ENCODE results near the gene SLC22A4. TPM values are rescaled to one million over a fixed set of nuclear protein-coding genes. Genes with fewer than 3 reads are reported as not detected.

The SLC22A4 gene
- total RNA-seq, 2 donors from 2014 or later: 1.3 to 8.3 TPM

DNA sequence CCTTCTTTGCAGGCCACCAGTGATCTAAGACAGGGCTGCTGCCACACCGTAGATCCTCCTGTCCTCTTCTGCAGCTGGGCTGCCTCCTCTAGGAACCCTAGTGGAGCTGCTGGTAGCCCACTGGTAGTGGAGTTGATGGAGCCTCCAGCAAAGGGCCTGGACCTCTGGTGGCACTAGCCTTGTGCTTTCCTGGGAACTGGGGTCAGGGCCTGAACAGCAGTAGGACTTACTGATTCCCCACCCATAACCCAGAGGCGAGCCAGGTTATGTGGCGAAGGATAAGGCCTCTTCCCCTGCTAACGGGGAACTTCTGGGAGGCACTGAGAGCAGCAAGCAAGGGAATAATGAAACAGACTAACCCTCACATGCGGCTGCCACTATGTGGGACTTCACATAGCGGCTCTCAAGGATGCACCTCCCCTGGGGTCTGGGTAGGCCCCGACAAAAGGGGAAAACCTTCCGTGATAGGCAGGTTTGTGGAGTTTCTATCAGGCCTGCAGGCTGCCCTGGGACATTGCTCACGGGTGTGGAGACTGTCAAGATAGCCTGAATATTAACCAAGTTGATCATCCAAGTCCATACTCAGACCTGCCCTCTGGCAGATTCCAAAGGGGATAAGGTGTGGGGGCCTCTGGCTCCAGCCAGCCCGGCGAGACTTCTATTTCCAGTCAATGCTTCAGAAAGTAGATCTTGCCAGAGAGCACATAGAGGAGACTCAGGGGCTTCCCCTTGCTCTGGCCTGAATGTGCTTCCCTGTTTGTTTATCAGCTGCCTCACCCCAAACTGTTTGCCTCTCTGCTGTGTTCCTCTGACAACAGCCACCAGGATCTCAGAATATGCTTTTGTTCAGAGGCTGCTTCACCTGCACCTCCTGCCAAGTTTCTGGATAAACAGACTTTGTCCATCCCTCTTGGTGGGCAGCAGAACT, 7.4 kb downstream of the SLC22A4 start:
- Histone ChIP-seq H3K36me3 (no peaks in the 10 kb centered on the region), H3K9ac (ENCODE audit: low read depth in 2 of 2, low read length in 2 of 2) (peak overlapping the region in 1 of 2 donors; percentile 52), H3K9me3 (peaks cover 3% of the 10 kb centered on the region), H3K4me1 (peaks cover 3% of the 10 kb centered on the region), H3K4me3 (no peak overlapping the region), H3K27me3 (no peaks in the 10 kb centered on the region), H3K27ac (peak overlapping the region; percentile 18)
- intact Hi-C loops (cut with DNase I): no loop called here
- no peak for DNase-seq
- TF ChIP-seq, protein P1, sequence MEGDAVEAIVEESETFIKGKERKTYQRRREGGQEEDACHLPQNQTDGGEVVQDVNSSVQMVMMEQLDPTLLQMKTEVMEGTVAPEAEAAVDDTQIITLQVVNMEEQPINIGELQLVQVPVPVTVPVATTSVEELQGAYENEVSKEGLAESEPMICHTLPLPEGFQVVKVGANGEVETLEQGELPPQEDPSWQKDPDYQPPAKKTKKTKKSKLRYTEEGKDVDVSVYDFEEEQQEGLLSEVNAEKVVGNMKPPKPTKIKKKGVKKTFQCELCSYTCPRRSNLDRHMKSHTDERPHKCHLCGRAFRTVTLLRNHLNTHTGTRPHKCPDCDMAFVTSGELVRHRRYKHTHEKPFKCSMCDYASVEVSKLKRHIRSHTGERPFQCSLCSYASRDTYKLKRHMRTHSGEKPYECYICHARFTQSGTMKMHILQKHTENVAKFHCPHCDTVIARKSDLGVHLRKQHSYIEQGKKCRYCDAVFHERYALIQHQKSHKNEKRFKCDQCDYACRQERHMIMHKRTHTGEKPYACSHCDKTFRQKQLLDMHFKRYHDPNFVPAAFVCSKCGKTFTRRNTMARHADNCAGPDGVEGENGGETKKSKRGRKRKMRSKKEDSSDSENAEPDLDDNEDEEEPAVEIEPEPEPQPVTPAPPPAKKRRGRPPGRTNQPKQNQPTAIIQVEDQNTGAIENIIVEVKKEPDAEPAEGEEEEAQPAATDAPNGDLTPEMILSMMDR (IDR thresholded peaks at IDR 0.05): no peak

DNA sequence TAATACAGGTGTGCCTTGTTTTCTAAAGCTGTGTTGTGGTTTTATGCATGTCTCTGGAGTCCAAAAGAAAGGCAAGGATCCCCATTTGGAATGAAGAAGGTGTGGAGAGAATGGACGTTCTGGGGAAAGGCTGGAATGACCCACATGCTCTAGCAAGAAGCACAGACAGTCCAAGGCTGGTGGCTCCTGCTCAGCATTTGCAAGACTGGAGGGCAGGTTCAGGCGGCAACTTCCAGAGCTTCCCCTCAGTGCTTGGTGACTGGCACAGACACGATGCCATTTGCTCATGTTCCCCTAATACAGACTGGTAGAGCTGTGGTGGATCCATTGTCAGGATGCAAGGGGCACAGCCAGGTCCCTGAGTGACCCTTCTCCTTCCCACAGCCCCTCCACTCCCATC, 8.2 kb downstream of the SLC22A4 start:
- Histone ChIP-seq H3K9ac (ENCODE audit: low read depth in 2 of 2, low read length in 2 of 2) (no peak overlapping the region), H3K9me3 (peaks cover 3% of the 10 kb centered on the region), H3K4me1 (peaks cover 3% of the 10 kb centered on the region), H3K27ac (no peak overlapping the region), H3K36me3 (no peaks in the 10 kb centered on the region), H3K4me3 (no peak overlapping the region), H3K27me3 (no peaks in the 10 kb centered on the region)
- intact Hi-C loops (cut with DNase I): no loop called here
- no peak for DNase-seq
- TF ChIP-seq, protein P1 (IDR thresholded peaks at IDR 0.05): no peak

DNA sequence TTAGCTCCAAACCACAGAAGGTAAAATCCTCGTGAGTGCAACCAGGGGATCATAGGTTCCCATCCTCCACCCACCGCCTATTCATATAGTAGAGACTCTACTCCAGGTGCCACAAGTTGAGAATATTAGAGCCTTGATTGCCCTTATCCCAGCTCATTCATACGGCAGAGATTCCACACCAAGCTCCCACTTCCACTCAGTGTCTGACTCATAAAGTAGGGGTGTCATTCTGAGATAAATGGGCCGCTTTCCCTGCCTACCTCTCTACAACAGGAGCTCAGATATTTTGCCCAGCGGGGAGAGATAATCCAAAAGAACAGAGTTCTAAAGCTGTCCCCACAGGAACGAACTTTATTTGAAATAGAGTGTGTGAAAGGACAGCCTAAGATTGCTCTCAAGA, 9.4 kb downstream of the SLC22A4 start:
- DNase-seq: no peak
- Histone ChIP-seq H3K9ac (ENCODE audit: low read depth in 2 of 2, low read length in 2 of 2) (no peak overlapping the region), H3K27ac (no peak overlapping the region), H3K4me1 (peaks cover 3% of the 10 kb centered on the region), H3K27me3 (no peaks in the 10 kb centered on the region), H3K36me3 (no peaks in the 10 kb centered on the region), H3K4me3 (no peak overlapping the region), H3K9me3 (peaks cover 3% of the 10 kb centered on the region)
- intact Hi-C loops (cut with DNase I): no loop called here
- TF ChIP-seq, protein P1 (IDR thresholded peaks at IDR 0.05): no peak

DNA sequence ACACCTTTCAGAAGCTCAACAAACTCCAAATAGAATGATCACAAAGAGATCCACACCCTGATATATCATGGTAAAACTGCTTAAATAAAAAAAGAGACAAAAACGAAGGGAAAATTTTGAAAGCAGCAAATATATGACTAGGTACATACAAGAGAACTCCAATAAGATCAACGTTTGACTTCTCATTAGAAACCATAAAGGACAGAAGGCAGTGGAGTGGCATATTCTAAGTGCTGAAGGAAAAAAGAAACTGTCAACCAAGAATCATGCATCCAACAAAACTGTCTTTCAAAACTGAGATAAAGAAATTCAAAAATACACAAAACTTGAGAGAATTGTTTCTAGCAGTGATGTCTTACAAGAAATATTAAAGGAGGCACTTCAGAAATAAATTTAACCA, 11.2 kb downstream of the SLC22A4 start:
- no peak overlapping the region for H3K4me3 ChIP-seq
- no peak overlapping the region for H3K27ac ChIP-seq
- peaks cover 3% of the 10 kb centered on the region for H3K4me1 ChIP-seq
- H3K9me3 ChIP-seq: peaks cover 3% of the 10 kb centered on the region
- TF ChIP-seq, protein P1 (IDR thresholded peaks at IDR 0.05): no peak
- intact Hi-C loops (cut with DNase I): no loop called here
- H3K36me3 ChIP-seq: no peaks in the 10 kb centered on the region
- no peak for DNase-seq
- no peak overlapping the region for H3K9ac ChIP-seq (ENCODE audit: low read depth in 2 of 2, low read length in 2 of 2)
- no peaks in the 10 kb centered on the region for H3K27me3 ChIP-seq

DNA sequence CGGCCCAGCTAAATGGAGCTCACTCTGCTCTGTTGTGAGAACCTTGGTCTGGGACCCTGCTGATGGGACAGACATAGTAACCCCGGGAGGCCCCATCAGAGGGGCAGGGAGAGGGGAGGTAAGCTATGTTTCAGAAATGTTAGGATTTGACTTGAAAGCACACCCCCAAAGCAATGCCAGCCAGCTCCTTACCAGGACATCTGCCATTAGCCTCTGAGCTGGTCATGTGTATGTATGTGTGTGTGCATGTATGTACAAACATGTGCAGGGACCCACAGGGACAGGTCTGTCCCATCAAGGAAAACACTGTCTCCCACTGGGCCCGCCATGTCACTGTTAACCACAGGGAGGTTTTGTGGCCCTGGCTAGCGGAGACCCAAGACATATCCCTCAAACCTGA, 14.5 kb downstream of the SLC22A4 start:
- H3K27ac ChIP-seq: no peak overlapping the region
- TF ChIP-seq, protein P1 (IDR thresholded peaks at IDR 0.05): no peak
- H3K36me3 ChIP-seq: no peaks in the 10 kb centered on the region
- peaks cover 3% of the 10 kb centered on the region for H3K9me3 ChIP-seq
- intact Hi-C loops (cut with DNase I): no loop called here
- no peaks in the 10 kb centered on the region for H3K4me1 ChIP-seq
- no peak overlapping the region for H3K9ac ChIP-seq (ENCODE audit: low read depth in 2 of 2, low read length in 2 of 2)
- no peak overlapping the region for H3K4me3 ChIP-seq
- H3K27me3 ChIP-seq: no peaks in the 10 kb centered on the region
- DNase-seq: no peak
